Gastrocnemius medialis (tissue), 4 donors: ENCODE data around the gene ZSCAN26. TPM values are rescaled to one million over a fixed set of nuclear protein-coding genes. Genes with fewer than 3 reads are reported as not detected.
A peak's percentile ranks its signal among the peaks of the same experiment; 100 is the strongest.

ENCODE experiments used
- ATAC-seq, 2 donors: fragments of 150-250 bp; one replicate each; pipeline ENCODE4 v1.9.1; 2016
- DNase-seq, 2 donors: peaks; one replicate each; pipeline ENCODE4 v3.0.0-alpha.2; 2019
- H3K27ac ChIP-seq, 4 donors: fragments of 200-600 bp; sonication (generic); 1 replicate in 1 of 4; 2 replicates in 3 of 4; pipeline ENCODE4 v1.5.1; 2016 to 2018; ENCODE audit warnings: mild to moderate bottlenecking in 2 of 4, moderate library complexity in 1 of 4
- H3K27me3 ChIP-seq, 3 donors: fragments of 200-600 bp; sonication (generic) in 2 of 3; 1 replicate in 1 of 3; 2 replicates in 2 of 3; pipeline versions ENCODE4 v1.5.1 to v1.6.0; 2016 to 2019; ENCODE audit warnings: mild to moderate bottlenecking in 1 of 3, moderate library complexity in 1 of 3
- H3K36me3 ChIP-seq, 2 donors: fragments of 200-600 bp; sonication (generic) in 1 of 2; one replicate each; pipeline ENCODE4 v1.5.1; 2017 to 2018
- H3K4me1 ChIP-seq, 2 donors: fragments of 200-600 bp; sonication (generic) in 1 of 2; one replicate each; pipeline ENCODE4 v1.5.1; 2016 to 2017; ENCODE audit warnings: mild to moderate bottlenecking in 2 of 2
- H3K4me3 ChIP-seq, 4 donors: fragments of 200-600 bp; sonication (generic) in 3 of 4; 1 replicate in 1 of 4; 2 replicates in 3 of 4; pipeline ENCODE4 v1.5.1; 2016 to 2019; ENCODE audit warnings: mild to moderate bottlenecking in 2 of 4
- H3K9me3 ChIP-seq, 3 donors: fragments of 200-600 bp; sonication (generic) in 2 of 3; 1 replicate in 1 of 3; 2 replicates in 2 of 3; pipeline ENCODE4 v1.5.1; 2016 to 2019
- POLR2A ChIP-seq, 2 donors: fragments of 450-650 bp; IDR thresholded peaks; one replicate each; pipeline ENCODE4 v1.6.1; 2017; ENCODE audit warnings: antibody characterized with exemption in 2 of 2, mild to moderate bottlenecking in 2 of 2, moderate library complexity in 2 of 2
- in situ Hi-C, 4 donors: fragments of 200-750 bp; cut with MboI; loops; one replicate each; pipeline versions ENCODE4 v1.15.0 to v1.8.0; 2017; ENCODE audit warnings: low sequenced_read_pairs in 4 of 4
- intact Hi-C: fragments of 100-400 bp; cut with DNase I; formaldehyde crosslinking; loops from one replicate; pipeline ENCODE4 v1.15.1; 2023; ENCODE audit warnings: low total_unique reads
- total RNA-seq, 4 donors: library from RNA; depleted of rRNA; stranded (reverse); fragments of >200 nt; gene quantifications; one replicate each; pipeline versions ENCODE4 v1.1.0 to v1.2.3, GENCODE V29; 2016
- TF ChIP-seq, protein P1 (sequence below), 5 experiments: fragments of 450-650 bp in 3 of 5; fragments of 200-600 bp in 2 of 5; sonication (generic) in 2 of 5; IDR thresholded peaks in 4 of 5; conservative IDR thresholded peaks in 1 of 5; 1 replicate in 4 of 5; 2 replicates in 1 of 5; pipeline ENCODE4 v1.5.1; 2016 to 2019; ENCODE audit warnings: antibody characterized with exemption in 5 of 5, mild to moderate bottlenecking in 3 of 5, moderate library complexity in 3 of 5

Gene ZSCAN26
- total RNA-seq, result 10 to 100 TPM in 2 of 4 donors, 1 to 10 TPM in 2; 7.3 to 13.4 (median 9.8) TPM

DNA sequence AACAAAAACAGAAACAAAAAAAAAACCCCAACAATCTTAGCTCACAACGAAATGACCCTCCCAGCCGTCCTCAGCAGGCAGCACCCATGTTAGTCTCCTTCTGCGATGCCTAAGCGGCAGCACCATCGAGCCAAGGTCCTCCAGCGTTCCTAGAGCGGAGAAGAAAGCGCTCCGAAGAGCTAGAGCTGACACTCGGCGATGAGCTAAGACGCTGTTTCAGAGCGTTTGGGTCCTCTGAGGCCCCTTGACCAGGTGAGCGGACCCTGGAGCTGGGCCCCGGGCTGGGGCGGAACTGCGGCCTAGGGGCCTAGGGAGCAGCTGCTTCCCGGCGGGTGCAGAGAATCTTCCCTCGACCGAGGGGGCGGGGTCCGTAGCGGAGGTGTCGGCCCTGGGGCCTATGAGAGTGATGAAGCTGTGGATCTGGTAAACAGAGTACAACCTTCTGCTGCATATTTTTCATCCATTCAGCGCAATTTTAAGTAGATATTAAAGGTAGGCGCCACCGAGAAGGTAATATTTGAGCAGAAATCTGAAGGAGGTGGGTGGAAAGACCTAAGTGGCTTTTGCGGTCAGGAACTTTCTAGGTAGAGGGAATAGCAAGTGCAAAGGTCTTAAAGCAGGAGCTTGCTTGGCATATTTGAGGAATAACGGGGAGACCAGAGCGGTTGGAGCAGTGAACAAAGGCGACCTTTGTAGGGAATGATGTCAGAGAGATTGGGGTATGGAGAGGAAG is at the start of gene ZSCAN26:
Gene ZSCAN26 (plus strand): TSS at position 182 of the 733 bp plus-strand sequence. CDS start 4,777 bp downstream, outside the sequence.
- Histone ChIP-seq H3K9me3 (no peaks in the 10 kb centered on the region), H3K27me3 (no peaks in the 10 kb centered on the region), H3K36me3 (peaks cover 0 to 6% of the 10 kb centered on the region in 2 donors), H3K4me3 (peak within 1 kb of the TSS; percentile 70 to 98 (median 92)), H3K27ac (peak within 1 kb of the TSS; percentile 76 to 81 (median 80)), H3K4me1 (peaks cover 15 to 27% of the 10 kb centered on the region in 2 donors)
- TF ChIP-seq, protein P1, sequence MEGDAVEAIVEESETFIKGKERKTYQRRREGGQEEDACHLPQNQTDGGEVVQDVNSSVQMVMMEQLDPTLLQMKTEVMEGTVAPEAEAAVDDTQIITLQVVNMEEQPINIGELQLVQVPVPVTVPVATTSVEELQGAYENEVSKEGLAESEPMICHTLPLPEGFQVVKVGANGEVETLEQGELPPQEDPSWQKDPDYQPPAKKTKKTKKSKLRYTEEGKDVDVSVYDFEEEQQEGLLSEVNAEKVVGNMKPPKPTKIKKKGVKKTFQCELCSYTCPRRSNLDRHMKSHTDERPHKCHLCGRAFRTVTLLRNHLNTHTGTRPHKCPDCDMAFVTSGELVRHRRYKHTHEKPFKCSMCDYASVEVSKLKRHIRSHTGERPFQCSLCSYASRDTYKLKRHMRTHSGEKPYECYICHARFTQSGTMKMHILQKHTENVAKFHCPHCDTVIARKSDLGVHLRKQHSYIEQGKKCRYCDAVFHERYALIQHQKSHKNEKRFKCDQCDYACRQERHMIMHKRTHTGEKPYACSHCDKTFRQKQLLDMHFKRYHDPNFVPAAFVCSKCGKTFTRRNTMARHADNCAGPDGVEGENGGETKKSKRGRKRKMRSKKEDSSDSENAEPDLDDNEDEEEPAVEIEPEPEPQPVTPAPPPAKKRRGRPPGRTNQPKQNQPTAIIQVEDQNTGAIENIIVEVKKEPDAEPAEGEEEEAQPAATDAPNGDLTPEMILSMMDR (IDR thresholded peaks at IDR 0.05 in 4 of 5, conservative IDR thresholded peaks at IDR 0.05 in 1 of 5), result no peak
- TF ChIP-seq POLR2A (IDR thresholded peaks at IDR 0.05), result peak in 1 of 2 donors; percentile 22
- ATAC-seq, result peak; percentile 97 to 99
- in situ Hi-C loops, result loop anchor here in 3 of 4 donors (10.0 to 25.0 kb wide), 3 partner anchors 88 to 132 kb away; partner anchors contain the start of gene ZKSCAN8 (in 1 of the 3)
- intact Hi-C loops, result loop anchor here (2.0 to 5.0 kb wide), 4 partner anchors 70 to 790 kb away; partner anchors contain the start of genes ZKSCAN8 and ZSCAN31
- peak; percentile 64 to 71 for DNase-seq

DNA sequence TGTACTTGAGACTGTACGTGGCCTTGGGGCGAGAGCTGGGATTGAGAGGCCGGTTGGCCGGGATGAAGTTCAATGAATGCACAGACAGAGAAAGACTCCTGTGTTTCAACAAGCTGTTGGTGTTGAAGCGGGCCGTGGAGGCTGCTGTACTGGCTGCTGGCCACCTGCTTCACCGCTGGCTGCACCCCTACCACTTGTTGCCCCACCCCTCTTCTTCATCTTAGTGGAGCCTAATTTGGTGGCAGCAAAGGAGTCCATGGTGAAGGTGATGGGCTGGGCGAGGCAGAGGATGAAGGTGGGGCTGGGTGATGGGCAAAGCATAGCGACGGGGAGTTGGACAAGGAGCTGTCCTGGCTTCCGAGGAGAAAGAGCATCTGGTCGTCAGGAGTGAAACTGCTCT is 49.1 kb upstream of the ZSCAN26 start:
- Histone ChIP-seq H3K4me3 (peak overlapping the region; percentile 65 to 82 (median 76)), H3K27me3 (peaks cover 18 to 42% (median 23%) of the 10 kb centered on the region in 3 donors), H3K36me3 (no peaks in the 10 kb centered on the region), H3K27ac (peak overlapping the region; percentile 81 to 89 (median 84)), H3K9me3 (no peaks in the 10 kb centered on the region), H3K4me1 (peaks cover 8 to 22% of the 10 kb centered on the region in 2 donors)
- in situ Hi-C loops (loop anchor here in 2 of 4 donors (10.0 kb wide), 1 partner anchor 73 kb away; the partner anchor contains the start of gene ZKSCAN8 (in 2 of the 2)), intact Hi-C loops (loop anchor here (1.0 to 10.0 kb wide), 3 partner anchors 137 to 743 kb away; partner anchors contain the start of genes ZNF165 and ZNF184)
- DNase-seq (no peak), ATAC-seq (no peak)
- no peak for TF ChIP-seq POLR2A (IDR thresholded peaks at IDR 0.05)
- TF ChIP-seq, protein P1 (IDR thresholded peaks at IDR 0.05 in 4 of 5, conservative IDR thresholded peaks at IDR 0.05 in 1 of 5), result no peak

DNA sequence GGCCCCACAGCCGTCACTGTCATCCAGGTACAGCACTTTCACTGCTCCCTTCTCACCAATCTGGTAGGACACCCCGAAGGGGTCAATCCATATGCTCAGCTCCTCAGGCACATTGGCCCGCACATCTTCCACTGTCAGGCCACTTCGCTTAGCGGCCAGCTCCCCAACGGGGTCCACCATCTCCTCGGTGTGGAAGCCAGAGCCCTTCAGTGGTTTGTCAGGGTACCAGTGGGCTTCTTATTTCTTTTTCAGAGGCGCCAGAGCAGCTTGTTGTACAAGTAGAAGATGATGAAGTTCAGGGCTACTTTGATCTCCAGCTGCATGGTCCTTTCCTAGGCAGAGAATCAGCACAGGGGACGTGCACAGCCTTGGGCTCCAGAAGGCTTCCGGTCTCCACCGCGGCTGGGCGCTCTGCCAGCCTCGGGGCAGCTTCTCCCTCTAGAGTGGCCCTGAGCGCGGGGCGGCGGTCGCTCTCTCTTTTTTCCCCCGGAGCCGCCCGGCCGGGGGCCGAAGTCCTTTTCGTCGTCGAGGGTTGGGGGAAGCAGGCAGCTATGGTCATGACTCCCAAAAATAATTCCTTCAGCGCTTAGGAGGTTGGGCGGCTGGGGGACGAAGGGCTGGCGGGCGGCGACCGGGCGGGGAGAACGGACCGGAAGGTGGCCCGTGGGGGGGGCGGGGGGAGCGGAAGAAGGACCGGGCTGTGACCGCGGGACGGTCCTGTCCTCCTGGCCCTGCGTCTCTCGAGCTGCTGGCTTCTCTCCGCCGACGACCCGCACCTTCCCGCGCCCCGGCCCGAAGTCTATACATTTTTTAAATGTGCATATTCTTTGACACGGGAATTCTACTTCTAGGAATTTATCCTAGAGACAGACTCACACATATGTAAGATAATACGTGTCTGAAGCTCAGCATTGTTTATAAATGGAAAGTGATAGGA is 48.4 kb upstream of the ZSCAN26 start:
- peak in 1 of 2 donors; percentile 20 for TF ChIP-seq POLR2A (IDR thresholded peaks at IDR 0.05)
- TF ChIP-seq, protein P1 (IDR thresholded peaks at IDR 0.05 in 4 of 5, conservative IDR thresholded peaks at IDR 0.05 in 1 of 5), result no peak
- Histone ChIP-seq H3K9me3 (no peaks in the 10 kb centered on the region), H3K27ac (peak overlapping the region; percentile 81 to 89 (median 84)), H3K4me1 (peaks cover 8 to 22% of the 10 kb centered on the region in 2 donors), H3K4me3 (peak overlapping the region; percentile 65 to 82 (median 76)), H3K36me3 (no peaks in the 10 kb centered on the region), H3K27me3 (peaks cover 11 to 35% (median 16%) of the 10 kb centered on the region in 3 donors)
- ATAC-seq, result peak; percentile 92 to 95
- in situ Hi-C loops (loop anchor here in 2 of 4 donors (10.0 kb wide), 1 partner anchor 74 kb away; the partner anchor contains the start of gene ZKSCAN8 (in 2 of the 2)), intact Hi-C loops (loop anchor here (1.0 to 10.0 kb wide), 3 partner anchors 136 to 744 kb away; partner anchors contain the start of genes ZNF165 and ZNF184)
- DNase-seq, result peak; percentile 58 to 76
